Measurements from ENCODE around the gene ST3GAL6. TPM values are rescaled to one million over a fixed set of nuclear protein-coding genes. Genes with fewer than 3 reads are reported as not detected.
A peak's percentile ranks its signal among the peaks of the same experiment; 100 is the strongest.

The ST3GAL6 gene
- total and polyA plus RNA-seq, 2 of the 13 experiments (the other 11 are each of a cell fraction or from before 2014, with no cell fraction given): 17.5 to 23.2 TPM

GRCh38 chr3:98782824-98783500 is 19.8 kb downstream of the ST3GAL6 start:
- BruUV-seq (replicated peaks): no TSS peak
- peak; percentile 67 for ATAC-seq
- H3K4me2 ChIP-seq (ENCODE audit: low read depth, low read length): peak overlapping the region; percentile 39
- TF ChIP-seq TEAD2 (CRISPR knock-in tag; IDR thresholded peaks at IDR 0.05) (no peak), ATF3 (CRISPR knock-in tag; IDR thresholded peaks at IDR 0.05) (no peak), DRAP1 (CRISPR knock-in tag; IDR thresholded peaks at IDR 0.05) (peak; percentile 36; the same call in 1 of the 2 replicates), ARID5B (CRISPR knock-in tag; IDR thresholded peaks at IDR 0.05) (peak; percentile 60), ZNF431 (CRISPR knock-in tag; IDR thresholded peaks at IDR 0.05; ENCODE audit: borderline replicate concordance, low read depth) (no peak), HNF4G (IDR thresholded peaks at IDR 0.05; ENCODE audit: borderline replicate concordance, low read depth, low read length) (peak; percentile 22; the same call in 1 of the 2 replicates), HNF4G (CRISPR knock-in tag; IDR thresholded peaks at IDR 0.05; ENCODE audit: borderline replicate concordance, low read depth) (no peak), ZSCAN21 (CRISPR knock-in tag; IDR thresholded peaks at IDR 0.05; ENCODE audit: borderline replicate concordance) (no peak), MNT (IDR thresholded peaks at IDR 0.05) (no peak), IRF9 (CRISPR knock-in tag; IDR thresholded peaks at IDR 0.05; ENCODE audit: borderline replicate concordance) (no peak), NFYB (CRISPR knock-in tag; IDR thresholded peaks at IDR 0.05) (no peak), CEBPG (CRISPR knock-in tag; IDR thresholded peaks at IDR 0.05) (peak; percentile 30; the same call in 1 of the 2 replicates), ZGPAT (CRISPR knock-in tag; IDR thresholded peaks at IDR 0.05) (no peak), RFX5 (IDR thresholded peaks at IDR 0.05; ENCODE audit: low read depth, low read length) (no peak)

More at GRCh38 chr3:98782824-98783500, 19.8 kb downstream of the ST3GAL6 start:
- 21% methylated on average over 8 of the region's 8 CpGs for WGBS (ENCODE audit: low lambda C conversion rate)
- Histone ChIP-seq H4K20me1 (ENCODE audit: insufficient read depth, low read length) (no peaks in the 10 kb centered on the region), H2AFZ (ENCODE audit: low read length) (no peak overlapping the region), H3K27me3 (ENCODE audit: control insufficient read depth in 1 of 2, insufficient read depth in 2 of 2, low read length in 2 of 2) (no peaks in the 10 kb centered on the region), H3K9ac (ENCODE audit: insufficient read depth, low read depth, low read length) (peak overlapping the region; percentile 7; the same call in 1 of the 2 replicates), H3K27ac (ENCODE audit: extremely low read length, insufficient read depth, low read length) (peak overlapping the region; percentile 70), H3K9me3 (ENCODE audit: low read length) (no peaks in the 10 kb centered on the region), H3K36me3 (replicated peaks in 1 of 2; ENCODE audit: control insufficient read depth in 1 of 2, insufficient read depth in 2 of 2, low read length in 2 of 2) (peaks cover under 1 to 2% of the 10 kb centered on the region in 2 experiments; a peak in 2 of 5 replicates), H3K4me3 (replicated peaks in 1 of 3; ENCODE audit: insufficient read depth in 1 of 3, low read depth in 2 of 3, low read length in 3 of 3) (peak overlapping the region in 1 of 3 experiments; percentile 44; a peak in 1 of 6 replicates), H3K79me2 (ENCODE audit: insufficient read depth, low read length) (peaks cover 3% of the 10 kb centered on the region), H3K4me1 (ENCODE audit: insufficient read depth, low read length) (peaks cover 99% of the 10 kb centered on the region)
- FAIRE-seq (peak; percentile 37), DNase-seq (ENCODE audit: low spot score) (peak; percentile 90)
- intact Hi-C loops (cut with micrococcal nuclease; ENCODE audit: unreplicated experiment): loop anchor here (5.0 kb wide), 1 partner anchor 91 kb away; no protein-coding TSS in a partner anchor
- ChIA-PET POLR2A (interaction anchor here (1.0 kb wide), 1 partner anchor 51 kb away, joined by 3 read pairs; no protein-coding TSS in a partner anchor), CTCF (ENCODE audit: low intra/inter-chr PET ratio, low total read pairs) (no interaction called here)
- in situ Hi-C loops (cut with HindIII; ENCODE audit: extremely low pct_ligation_motif_present, low pct_unique_long_range_greater_than_20kb): no loop called here
